ENCODE results near the gene SMAD5.

SMAD5 gene

GRCh38 chr5:136132557-136133221, at the start of gene SMAD5:
TSS of gene SMAD5 (plus strand) at chr5:136132845. CDS start at chr5:136153761, 20,916 bp downstream.
- Histone ChIP-seq H3K27me3 (ENCODE audit: low read depth) (peaks cover 2% of the 10 kb centered on the region; the same call in 1 of the 2 replicates), H3K4me1 (peaks cover 17% of the 10 kb centered on the region), H3K4me3 (peak within 1 kb of the TSS; percentile 68), H3K36me3 (replicated peaks) (no peaks in the 10 kb centered on the region), H3K9me3 (no peaks in the 10 kb centered on the region)
- in situ Hi-C loops (cut with MboI; ENCODE audit: low sequenced_read_pairs), result no loop called here
- peak; percentile 93 to 95 for DNase-seq (ENCODE audit: low spot score in 2 of 2)

DNA sequence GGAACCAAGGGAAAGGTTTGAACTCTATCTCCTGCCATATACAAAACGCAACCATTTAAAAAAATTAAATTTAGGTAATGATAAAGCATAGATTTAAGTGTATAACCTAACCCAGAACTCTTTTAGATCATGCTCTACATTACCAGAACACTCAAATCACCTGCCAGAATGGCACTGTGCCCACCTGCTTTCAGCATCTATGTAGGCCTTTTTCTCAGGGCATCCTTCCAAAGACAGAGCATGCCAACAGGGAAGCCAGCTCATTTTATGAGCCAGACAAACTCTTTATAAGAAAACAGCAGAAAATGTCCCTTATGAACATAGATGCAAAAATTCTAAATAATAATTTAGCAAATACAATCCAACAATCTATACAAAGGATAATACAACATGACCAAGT, 47.9 kb upstream of the SMAD5 start:
- Histone ChIP-seq H3K27me3 (ENCODE audit: low read depth) (no peaks in the 10 kb centered on the region; the same call in 1 of the 2 replicates), H3K4me1 (no peaks in the 10 kb centered on the region), H3K36me3 (replicated peaks) (no peaks in the 10 kb centered on the region), H3K9me3 (no peaks in the 10 kb centered on the region), H3K4me3 (no peak overlapping the region)
- in situ Hi-C loops (cut with MboI; ENCODE audit: low sequenced_read_pairs), result loop anchor here (5.0 kb wide), 1 partner anchor 197 kb away; no protein-coding TSS in a partner anchor
- DNase-seq (ENCODE audit: low spot score in 2 of 2), result no peak

- no peak for DNase-seq (ENCODE audit: low spot score in 2 of 2)
- Histone ChIP-seq H3K36me3 (replicated peaks) (no peaks in the 10 kb centered on the region), H3K4me1 (no peaks in the 10 kb centered on the region), H3K27me3 (ENCODE audit: low read depth) (no peaks in the 10 kb centered on the region), H3K4me3 (no peak overlapping the region), H3K9me3 (no peaks in the 10 kb centered on the region)
- in situ Hi-C loops (cut with MboI; ENCODE audit: low sequenced_read_pairs), result no loop called here
Measured at GRCh38 chr5:136086783-136087566, 45.7 kb upstream of the SMAD5 start.

- Histone ChIP-seq H3K27me3 (ENCODE audit: low read depth) (no peaks in the 10 kb centered on the region), H3K4me1 (no peaks in the 10 kb centered on the region), H3K9me3 (no peaks in the 10 kb centered on the region), H3K4me3 (no peak overlapping the region), H3K36me3 (replicated peaks) (no peaks in the 10 kb centered on the region)
- in situ Hi-C loops (cut with MboI; ENCODE audit: low sequenced_read_pairs), result no loop called here
- no peak for DNase-seq (ENCODE audit: low spot score in 2 of 2)
Measured at GRCh38 chr5:136087961-136088871, 44.4 kb upstream of the SMAD5 start.

GRCh38 chr5:136089791-136090190, 42.9 kb upstream of the SMAD5 start:
- no peak overlapping the region for H3K4me3 ChIP-seq
- no peaks in the 10 kb centered on the region for H3K4me1 ChIP-seq
- in situ Hi-C loops (cut with MboI; ENCODE audit: low sequenced_read_pairs), result no loop called here
- no peaks in the 10 kb centered on the region for H3K27me3 ChIP-seq (ENCODE audit: low read depth)
- H3K36me3 ChIP-seq (replicated peaks), result no peaks in the 10 kb centered on the region
- DNase-seq (ENCODE audit: low spot score in 2 of 2), result no peak
- no peaks in the 10 kb centered on the region for H3K9me3 ChIP-seq

DNA sequence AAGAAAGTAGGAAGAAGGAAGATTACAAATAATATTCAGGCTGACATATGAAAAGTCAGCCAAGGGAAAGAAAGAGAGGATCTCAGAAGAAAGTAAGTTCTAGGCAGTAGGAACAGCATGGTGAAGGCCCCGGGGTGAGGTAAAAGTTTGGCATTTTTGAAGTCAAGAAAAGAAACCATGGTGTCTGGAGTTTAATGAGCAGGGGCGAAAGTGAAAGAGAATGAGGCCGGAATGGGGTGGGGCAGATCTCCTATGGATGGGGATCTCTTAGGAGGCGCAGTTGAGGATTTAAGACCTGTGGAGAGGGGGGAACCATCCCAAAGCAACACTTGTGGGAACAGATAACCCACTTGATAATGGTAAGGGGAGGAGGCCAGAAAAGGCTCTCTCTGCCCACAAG, 42.3 kb upstream of the SMAD5 start:
- in situ Hi-C loops (cut with MboI; ENCODE audit: low sequenced_read_pairs), result no loop called here
- DNase-seq (ENCODE audit: low spot score in 2 of 2), result no peak
- Histone ChIP-seq H3K4me3 (no peak overlapping the region), H3K27me3 (ENCODE audit: low read depth) (no peaks in the 10 kb centered on the region), H3K4me1 (no peaks in the 10 kb centered on the region), H3K9me3 (no peaks in the 10 kb centered on the region), H3K36me3 (replicated peaks) (no peaks in the 10 kb centered on the region)

DNA sequence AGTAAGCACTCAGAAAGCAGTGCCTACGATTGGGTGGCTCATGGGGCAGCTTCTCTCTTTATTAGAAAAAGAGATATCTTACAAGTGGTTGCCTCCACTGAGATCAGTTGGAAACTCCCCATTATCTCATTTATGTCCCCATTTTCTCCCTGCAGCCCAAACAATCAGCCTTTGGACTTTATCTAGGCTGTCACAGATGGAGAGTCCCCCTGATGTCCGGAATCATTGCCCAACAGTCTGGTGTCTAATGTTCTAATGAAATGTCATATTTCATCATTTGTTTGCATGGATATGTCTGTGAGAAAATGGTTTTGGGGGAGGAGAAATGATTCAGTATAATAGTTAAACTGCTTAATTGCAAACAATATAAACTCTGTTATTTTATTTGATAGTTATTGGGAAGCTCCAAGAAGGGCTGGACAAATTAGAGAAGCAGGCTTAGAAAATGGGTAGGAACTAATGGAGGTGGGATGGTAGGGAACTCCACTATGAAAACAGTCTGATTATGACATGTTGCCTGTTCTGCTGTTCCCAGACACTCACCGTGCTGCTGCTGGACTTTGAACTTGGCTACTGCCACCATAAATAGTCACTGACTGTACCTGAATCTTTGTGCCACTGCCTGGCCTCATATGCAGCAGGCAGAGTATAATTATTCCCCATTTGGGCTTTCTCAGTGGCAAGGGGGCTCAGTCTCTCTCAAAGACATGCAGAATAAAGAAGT, 38.3 kb upstream of the SMAD5 start:
- DNase-seq (ENCODE audit: low spot score in 2 of 2), result no peak
- no peaks in the 10 kb centered on the region for H3K4me1 ChIP-seq
- no peaks in the 10 kb centered on the region for H3K36me3 ChIP-seq (replicated peaks)
- no peaks in the 10 kb centered on the region for H3K27me3 ChIP-seq (ENCODE audit: low read depth)
- H3K4me3 ChIP-seq, result no peak overlapping the region
- in situ Hi-C loops (cut with MboI; ENCODE audit: low sequenced_read_pairs), result no loop called here
- no peaks in the 10 kb centered on the region for H3K9me3 ChIP-seq

DNA sequence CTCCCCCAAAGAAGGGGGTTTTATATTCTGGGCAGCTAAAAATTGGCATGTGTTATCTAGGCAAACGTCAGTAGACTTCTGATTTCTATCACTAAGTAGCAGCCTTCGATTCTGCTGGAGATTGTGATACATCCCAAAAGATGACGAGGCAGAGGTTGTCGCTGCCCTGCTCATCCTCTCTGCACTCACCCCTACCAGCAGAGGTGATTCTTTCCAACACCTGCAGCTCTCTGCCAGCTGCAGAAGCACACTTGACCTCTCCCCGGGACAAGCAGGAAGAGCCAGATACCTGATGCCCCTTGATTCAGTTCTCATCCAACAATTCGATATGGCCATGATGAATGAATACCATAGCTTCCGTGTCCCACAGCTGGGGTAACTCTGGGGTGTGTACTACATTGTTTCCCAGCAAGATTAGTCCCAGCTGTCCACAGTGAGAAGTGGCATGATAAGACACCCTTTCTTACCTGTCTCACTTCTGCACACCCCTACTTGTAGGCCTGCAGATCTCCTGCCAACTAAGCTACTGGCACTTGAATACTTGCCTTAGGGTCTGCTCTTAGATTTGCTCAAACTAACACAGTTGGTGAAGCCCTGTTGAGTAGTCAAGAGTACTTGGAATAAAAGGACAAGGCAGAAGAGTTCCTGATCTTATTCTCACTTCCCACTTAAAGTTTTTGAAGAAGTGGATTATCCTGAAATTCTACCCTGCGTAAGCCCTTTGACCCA, 37.6 kb upstream of the SMAD5 start:
- no peak overlapping the region for H3K4me3 ChIP-seq
- DNase-seq (ENCODE audit: low spot score in 2 of 2), result no peak
- H3K9me3 ChIP-seq, result no peaks in the 10 kb centered on the region
- no peaks in the 10 kb centered on the region for H3K36me3 ChIP-seq (replicated peaks)
- in situ Hi-C loops (cut with MboI; ENCODE audit: low sequenced_read_pairs), result no loop called here
- H3K27me3 ChIP-seq (ENCODE audit: low read depth), result no peaks in the 10 kb centered on the region
- no peaks in the 10 kb centered on the region for H3K4me1 ChIP-seq

GRCh38 chr5:136098176-136098575, 34.5 kb upstream of the SMAD5 start:
- Histone ChIP-seq H3K36me3 (replicated peaks) (no peaks in the 10 kb centered on the region), H3K9me3 (no peaks in the 10 kb centered on the region), H3K4me3 (no peak overlapping the region), H3K4me1 (no peaks in the 10 kb centered on the region), H3K27me3 (ENCODE audit: low read depth) (no peaks in the 10 kb centered on the region)
- in situ Hi-C loops (cut with MboI; ENCODE audit: low sequenced_read_pairs), result no loop called here
- DNase-seq (ENCODE audit: low spot score in 2 of 2), result no peak

DNA sequence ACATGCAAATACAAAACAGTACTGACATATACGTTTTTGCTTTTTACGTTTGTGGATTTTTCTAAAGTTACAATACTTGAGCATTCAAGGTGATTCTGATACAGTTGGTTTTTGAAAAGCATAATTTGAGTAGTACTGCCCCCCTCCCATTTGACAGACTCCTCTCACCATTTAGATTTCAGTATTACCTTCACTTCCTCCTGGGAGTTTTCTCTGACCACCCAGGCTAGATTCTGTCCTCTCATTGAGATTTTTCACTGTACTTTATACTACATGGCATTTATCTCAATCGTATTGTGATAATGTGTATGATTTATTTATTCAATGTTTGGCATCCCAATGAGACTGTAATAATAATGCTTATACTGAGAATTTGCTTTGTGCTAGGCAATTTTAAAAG, 32.8 kb upstream of the SMAD5 start:
- in situ Hi-C loops (cut with MboI; ENCODE audit: low sequenced_read_pairs), result no loop called here
- H3K36me3 ChIP-seq (replicated peaks), result no peaks in the 10 kb centered on the region
- H3K4me3 ChIP-seq, result no peak overlapping the region
- H3K27me3 ChIP-seq (ENCODE audit: low read depth), result no peaks in the 10 kb centered on the region
- no peak for DNase-seq (ENCODE audit: low spot score in 2 of 2)
- H3K4me1 ChIP-seq, result no peaks in the 10 kb centered on the region
- no peaks in the 10 kb centered on the region for H3K9me3 ChIP-seq

DNA sequence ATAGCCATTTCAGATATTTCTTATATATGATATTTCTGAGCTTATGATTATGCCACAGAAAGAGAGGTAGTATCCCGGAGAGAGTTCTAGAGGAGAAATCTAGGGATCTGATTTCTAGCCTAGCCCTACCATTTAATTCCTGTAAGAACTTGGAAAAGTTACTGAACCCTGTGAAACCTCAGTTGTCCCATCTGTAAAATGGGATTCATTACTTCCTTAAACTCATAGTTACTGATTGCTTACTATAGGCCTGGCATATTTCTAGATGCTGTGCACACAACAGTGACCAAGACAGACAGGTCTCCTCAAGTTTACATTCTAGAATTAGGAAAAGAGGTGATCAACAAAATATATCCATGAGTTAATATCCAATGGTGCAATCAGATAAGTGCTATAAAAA, 30.8 kb upstream of the SMAD5 start:
- no peaks in the 10 kb centered on the region for H3K27me3 ChIP-seq (ENCODE audit: low read depth)
- no peak overlapping the region for H3K4me3 ChIP-seq
- no peak for DNase-seq (ENCODE audit: low spot score in 2 of 2)
- H3K4me1 ChIP-seq, result no peaks in the 10 kb centered on the region
- in situ Hi-C loops (cut with MboI; ENCODE audit: low sequenced_read_pairs), result no loop called here
- no peaks in the 10 kb centered on the region for H3K9me3 ChIP-seq
- no peaks in the 10 kb centered on the region for H3K36me3 ChIP-seq (replicated peaks)

DNA sequence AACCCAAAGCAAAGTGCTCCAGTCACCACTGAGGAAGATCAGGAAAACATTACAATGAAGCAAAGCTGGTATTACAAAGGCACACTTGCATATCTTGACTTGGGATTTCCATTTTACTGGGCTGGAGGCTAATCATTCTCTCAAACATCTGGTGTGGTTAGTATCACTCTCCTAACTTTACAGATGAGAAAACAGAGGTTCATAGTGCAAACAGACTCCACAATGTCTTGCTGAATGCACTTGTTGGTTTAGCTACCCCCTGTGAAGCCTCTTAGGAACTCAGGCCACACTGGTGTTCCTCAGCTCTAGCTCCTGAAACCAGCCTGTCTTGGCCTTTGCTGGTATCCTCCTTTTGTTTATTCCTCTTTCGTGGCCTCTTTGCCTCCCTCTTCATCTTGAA, 29.5 kb upstream of the SMAD5 start:
- Histone ChIP-seq H3K9me3 (no peaks in the 10 kb centered on the region), H3K27me3 (ENCODE audit: low read depth) (no peaks in the 10 kb centered on the region), H3K4me3 (no peak overlapping the region), H3K36me3 (replicated peaks) (no peaks in the 10 kb centered on the region), H3K4me1 (no peaks in the 10 kb centered on the region)
- in situ Hi-C loops (cut with MboI; ENCODE audit: low sequenced_read_pairs), result no loop called here
- no peak for DNase-seq (ENCODE audit: low spot score in 2 of 2)
